IgD-negative memory B cell (primary cell): ENCODE results near the gene HSD17B2. TPM values are rescaled to one million over a fixed set of nuclear protein-coding genes. Genes with fewer than 3 reads are reported as not detected.

Experiments used
- H3K27ac Mint-ChIP-seq, 3 donors: one replicate each; pipeline ENCODE4 v1.8.0; 2020 to 2022; ENCODE audit warnings: mild to moderate bottlenecking in 3 of 3, mixed read lengths in 3 of 3, moderate library complexity in 1 of 3
- H3K27me3 Mint-ChIP-seq: one replicate; pipeline ENCODE4 v1.8.0; 2021; ENCODE audit warnings: mixed read lengths
- H3K36me3 Mint-ChIP-seq: one replicate; pipeline ENCODE4 v1.8.0; 2020; ENCODE audit warnings: mild to moderate bottlenecking, mixed read lengths
- H3K4me1 Mint-ChIP-seq, 3 donors: one replicate each; pipeline ENCODE4 v1.8.0; 2020 to 2022; ENCODE audit warnings: mixed read lengths in 3 of 3, mild to moderate bottlenecking in 1 of 3
- H3K4me3 Mint-ChIP-seq, 4 donors: one replicate each; pipeline ENCODE4 v1.8.0; 2020 to 2022; ENCODE audit warnings: mild to moderate bottlenecking in 4 of 4, mixed read lengths in 4 of 4, moderate library complexity in 3 of 4
- H3K9me3 Mint-ChIP-seq, 3 donors: one replicate each; pipeline ENCODE4 v1.8.0; 2020 to 2021; ENCODE audit warnings: mixed read lengths in 3 of 3, mild to moderate bottlenecking in 1 of 3
- polyA plus RNA-seq: library from polyadenylated mRNA; unstranded; fragments of 300-500 nt; fragmentation: Illumina TruSeq; gene quantifications from one replicate; pipeline ENCODE4 v1.2.3, GENCODE V29; 2021

The HSD17B2 gene
- polyA plus RNA-seq, 1 donor from 2014 or later = not detected

DNA sequence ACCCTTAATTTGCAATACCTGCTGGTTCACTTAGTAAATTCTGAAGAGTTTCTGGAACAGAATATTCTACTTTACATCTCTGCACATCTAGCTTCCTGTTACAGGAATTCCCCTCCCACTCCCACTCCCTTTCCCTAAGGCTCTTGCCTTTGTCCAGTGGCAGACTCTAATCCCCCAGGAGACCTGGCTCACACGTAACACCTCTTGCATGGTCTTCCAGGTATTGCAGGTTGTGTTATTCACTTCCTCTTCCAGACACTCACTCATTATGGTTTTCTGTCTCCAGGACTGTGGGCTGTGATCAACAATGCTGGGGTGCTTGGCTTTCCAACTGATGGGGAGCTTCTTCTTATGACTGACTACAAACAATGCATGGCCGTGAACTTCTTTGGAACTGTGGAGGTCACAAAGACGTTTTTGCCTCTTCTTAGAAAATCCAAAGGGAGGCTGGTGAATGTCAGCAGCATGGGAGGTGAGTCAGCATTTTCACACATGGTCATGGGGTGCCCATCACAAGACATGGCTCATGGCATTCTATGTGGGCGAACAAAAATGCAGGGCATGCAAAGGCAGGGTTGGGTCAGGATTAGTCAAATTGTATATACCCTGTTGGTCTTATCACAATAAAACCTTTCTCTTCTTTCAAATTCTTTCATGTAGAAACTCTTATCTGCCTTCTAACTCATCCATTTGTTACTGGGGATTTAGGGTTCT lies 35.8 kb downstream of the HSD17B2 start:
- Mint-ChIP-seq H3K4me3 (no peak overlapping the region), H3K4me1 (no peaks in the 10 kb centered on the region), H3K36me3 (no peaks in the 10 kb centered on the region), H3K27me3 (peaks cover 18% of the 10 kb centered on the region), H3K9me3 (peaks cover 1 to 4% (median 1%) of the 10 kb centered on the region in 3 donors), H3K27ac (no peak overlapping the region)

DNA sequence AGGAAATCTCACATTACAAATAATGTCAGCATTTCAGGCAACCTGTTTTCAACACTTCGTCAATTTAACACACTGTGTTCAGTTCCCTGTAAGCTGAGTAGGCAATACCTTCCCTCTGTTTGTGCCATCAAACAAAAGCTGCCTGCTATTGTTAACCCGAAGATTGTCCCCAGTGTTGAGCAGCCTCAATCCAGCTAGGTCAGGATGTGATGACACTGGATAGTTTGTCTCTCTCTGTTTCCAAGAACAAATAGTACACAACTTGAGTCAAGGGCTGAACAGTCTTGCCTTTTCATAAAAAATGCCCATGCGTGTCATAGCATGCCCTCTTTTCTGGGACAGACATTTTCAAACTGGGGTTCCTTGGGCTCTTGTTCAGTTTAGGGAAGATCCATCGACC lies 36.4 kb downstream of the HSD17B2 start:
- H3K4me3 Mint-ChIP-seq = no peak overlapping the region
- H3K4me1 Mint-ChIP-seq = no peaks in the 10 kb centered on the region
- peaks cover 1 to 4% (median 1%) of the 10 kb centered on the region in 3 donors for H3K9me3 Mint-ChIP-seq
- H3K36me3 Mint-ChIP-seq = no peaks in the 10 kb centered on the region
- no peak overlapping the region for H3K27ac Mint-ChIP-seq
- peaks cover 18% of the 10 kb centered on the region for H3K27me3 Mint-ChIP-seq

DNA sequence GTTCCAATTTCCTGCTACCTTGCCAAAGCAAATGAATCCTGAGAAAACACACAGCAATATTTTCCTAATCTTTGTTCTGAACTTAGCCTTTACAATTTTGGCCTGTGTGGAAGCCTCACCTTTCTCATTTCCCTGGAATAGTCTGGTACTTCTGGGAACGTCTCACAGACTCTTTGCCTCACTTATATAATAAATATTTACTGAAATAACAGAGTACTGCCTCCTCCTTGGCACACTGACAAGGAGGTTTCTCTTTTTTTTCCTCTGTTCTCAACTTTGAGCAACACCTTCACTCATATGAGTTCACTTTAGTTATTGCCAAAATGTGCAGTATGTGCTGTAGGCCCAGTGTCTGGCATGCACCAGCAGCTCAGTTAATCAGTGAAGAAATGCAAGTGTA lies 37.3 kb downstream of the HSD17B2 start:
- no peak overlapping the region for H3K27ac Mint-ChIP-seq
- H3K27me3 Mint-ChIP-seq = peaks cover 21% of the 10 kb centered on the region
- no peak overlapping the region for H3K4me3 Mint-ChIP-seq

DNA sequence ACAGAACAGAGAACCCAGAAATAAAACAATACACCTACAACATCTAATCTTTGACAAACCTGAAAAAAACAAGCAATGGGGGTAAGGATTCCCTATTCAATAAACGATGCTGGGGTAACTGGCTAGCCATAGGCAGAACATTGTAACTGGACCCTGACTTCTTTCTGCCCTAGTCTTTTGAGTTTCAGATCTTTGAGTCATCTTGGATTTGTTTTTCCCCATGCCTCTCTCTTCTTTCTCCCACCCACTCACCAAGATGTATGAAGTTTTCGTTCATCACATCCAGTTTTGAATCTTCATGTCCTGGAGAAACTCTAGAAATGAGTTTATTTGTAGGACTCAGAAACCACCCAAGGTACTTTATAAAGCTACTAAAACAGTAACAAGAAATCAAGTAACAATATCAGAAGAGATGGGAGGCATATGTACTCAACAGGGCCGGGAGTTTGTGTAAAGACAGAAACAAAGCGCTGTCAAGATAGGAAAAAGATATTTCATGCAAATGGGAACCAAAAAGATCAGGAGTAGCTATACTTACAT lies 39.0 kb downstream of the HSD17B2 start:
- Mint-ChIP-seq H3K4me1 (no peaks in the 10 kb centered on the region), H3K9me3 (peaks cover 3 to 13% (median 8%) of the 10 kb centered on the region in 3 donors), H3K27me3 (peaks cover 20% of the 10 kb centered on the region), H3K36me3 (no peaks in the 10 kb centered on the region), H3K4me3 (no peak overlapping the region), H3K27ac (no peak overlapping the region)

More for the DNA sequence above, 37.3 kb downstream of the HSD17B2 start:
- peaks cover 1 to 7% (median 4%) of the 10 kb centered on the region in 3 donors for H3K9me3 Mint-ChIP-seq
- no peaks in the 10 kb centered on the region for H3K36me3 Mint-ChIP-seq
- no peaks in the 10 kb centered on the region for H3K4me1 Mint-ChIP-seq

DNA sequence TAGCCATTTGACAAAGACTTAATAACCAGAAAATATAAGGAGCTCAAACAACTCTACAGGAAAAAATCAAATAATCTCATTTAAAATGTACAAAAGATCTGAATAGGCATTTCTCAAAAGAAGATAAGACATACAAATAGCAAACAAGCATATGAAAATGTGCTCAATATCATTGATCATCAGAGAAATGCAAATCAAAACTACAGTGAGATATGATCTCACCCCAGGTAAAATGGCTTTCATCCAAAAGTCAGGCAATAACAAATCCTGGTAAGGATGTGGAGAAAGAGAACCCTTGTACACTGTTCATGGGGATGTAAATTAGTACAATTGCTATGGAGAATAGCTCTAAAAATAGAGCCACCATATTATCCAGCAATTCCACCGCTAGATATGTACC lies 43.1 kb downstream of the HSD17B2 start:
- Mint-ChIP-seq H3K4me3 (no peak overlapping the region), H3K9me3 (peaks cover 2 to 13% (median 7%) of the 10 kb centered on the region in 3 donors), H3K4me1 (no peaks in the 10 kb centered on the region), H3K27ac (no peak overlapping the region), H3K36me3 (no peaks in the 10 kb centered on the region), H3K27me3 (peaks cover 10% of the 10 kb centered on the region)

DNA sequence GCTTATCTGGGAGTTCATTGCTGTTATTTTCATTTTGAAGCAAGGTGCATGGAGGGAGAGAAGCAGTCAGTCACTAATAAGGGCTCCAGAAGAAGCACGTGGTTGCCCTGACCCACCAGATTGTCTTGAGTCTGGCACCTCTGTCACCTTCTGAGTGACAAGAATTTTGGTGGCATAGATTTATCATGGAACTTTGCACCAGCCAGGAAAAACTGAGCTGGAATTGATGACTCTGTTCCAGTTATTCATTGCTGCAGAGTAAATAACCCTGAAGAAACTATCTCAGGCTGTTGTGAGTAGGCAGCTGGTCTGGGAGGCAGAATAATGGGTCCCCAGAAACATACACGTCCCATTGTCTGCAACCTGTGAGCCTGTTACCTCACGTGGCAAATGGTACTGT lies 44.8 kb downstream of the HSD17B2 start:
- H3K27me3 Mint-ChIP-seq = peaks cover 11% of the 10 kb centered on the region
- H3K36me3 Mint-ChIP-seq = no peaks in the 10 kb centered on the region
- H3K27ac Mint-ChIP-seq = no peak overlapping the region
- peaks cover 2 to 13% (median 7%) of the 10 kb centered on the region in 3 donors for H3K9me3 Mint-ChIP-seq
- no peaks in the 10 kb centered on the region for H3K4me1 Mint-ChIP-seq
- peak overlapping the region in 1 of 4 donors; percentile 14 for H3K4me3 Mint-ChIP-seq

DNA sequence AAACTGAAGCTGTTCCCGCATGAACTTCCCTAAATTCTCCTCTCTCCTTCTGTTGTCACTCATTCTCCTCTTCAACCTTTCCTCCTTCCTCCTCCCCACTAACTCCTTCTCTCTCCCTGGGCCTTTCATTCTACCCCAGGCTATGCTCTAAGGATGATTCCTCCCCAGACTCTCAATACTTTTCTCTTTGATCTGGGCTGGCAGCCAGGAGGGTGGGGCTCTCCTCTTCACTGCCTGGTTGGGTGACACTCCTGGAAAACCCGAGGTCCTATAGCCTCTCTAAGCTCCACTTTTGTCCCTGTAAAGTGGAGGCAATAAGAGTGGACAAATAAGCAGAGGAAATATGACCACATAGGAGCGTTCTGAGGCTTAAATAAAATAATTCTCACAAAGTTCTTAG lies 46.2 kb downstream of the HSD17B2 start:
- Mint-ChIP-seq H3K9me3 (peaks cover 2 to 9% (median 7%) of the 10 kb centered on the region in 3 donors), H3K4me3 (no peak overlapping the region), H3K36me3 (no peaks in the 10 kb centered on the region), H3K4me1 (no peaks in the 10 kb centered on the region), H3K27me3 (peaks cover 15% of the 10 kb centered on the region), H3K27ac (no peak overlapping the region)

DNA sequence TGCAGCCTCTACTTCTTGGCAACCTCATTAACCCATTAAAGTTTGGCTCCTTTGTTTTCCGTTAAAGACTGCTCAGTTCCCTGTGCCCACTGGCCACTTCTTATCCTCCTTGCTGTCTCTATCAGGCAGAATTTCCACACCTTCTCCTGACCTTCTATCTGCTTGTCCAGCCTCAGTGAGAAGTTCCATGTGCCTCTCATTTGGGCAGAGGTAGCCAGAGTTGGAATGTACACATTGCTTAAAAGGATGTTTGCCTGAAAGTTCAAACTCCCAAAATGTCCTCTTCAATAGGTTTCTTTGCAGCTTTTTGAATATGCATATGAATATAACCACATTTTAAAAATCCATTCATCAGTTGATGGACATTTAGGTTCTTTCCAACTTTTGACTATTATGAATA lies 47.0 kb downstream of the HSD17B2 start:
- Mint-ChIP-seq H3K4me1 (no peaks in the 10 kb centered on the region), H3K9me3 (peaks cover 2 to 7% (median 6%) of the 10 kb centered on the region in 3 donors), H3K27me3 (peaks cover 13% of the 10 kb centered on the region), H3K36me3 (no peaks in the 10 kb centered on the region), H3K27ac (no peak overlapping the region), H3K4me3 (no peak overlapping the region)

DNA sequence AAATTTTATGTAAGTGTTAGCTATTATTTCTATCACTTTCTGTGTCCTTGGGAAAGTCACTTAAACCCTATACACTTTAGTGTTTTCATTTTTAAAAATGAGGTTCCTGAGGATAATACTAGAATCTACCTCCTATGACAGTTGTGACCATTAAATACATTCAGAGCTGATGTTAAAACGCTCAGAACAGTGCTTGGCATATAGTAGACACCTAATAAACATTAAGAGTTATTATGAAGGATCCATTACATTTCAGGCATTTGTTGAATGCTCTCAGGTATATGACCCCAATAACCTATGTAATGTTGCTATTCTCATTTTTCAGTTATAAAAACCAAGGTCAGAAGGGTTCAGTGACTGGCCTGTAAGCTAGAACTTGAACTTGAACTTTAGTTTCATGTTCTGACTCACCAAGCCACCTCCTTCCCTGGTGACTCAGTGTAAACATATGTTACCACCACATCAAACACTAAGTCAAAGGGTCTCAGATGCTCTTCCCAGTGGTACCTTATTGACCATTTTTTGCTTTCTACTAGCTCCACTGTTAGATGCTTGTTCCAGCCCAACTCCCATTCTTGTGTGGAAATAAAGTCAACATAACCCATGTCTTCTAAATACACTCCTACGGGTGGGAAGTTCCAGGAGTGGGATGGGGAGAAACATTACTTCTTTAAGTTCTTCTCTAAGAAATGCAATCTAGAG lies 47.6 kb downstream of the HSD17B2 start:
- Mint-ChIP-seq H3K36me3 (no peaks in the 10 kb centered on the region), H3K9me3 (peaks cover 2 to 6% (median 6%) of the 10 kb centered on the region in 3 donors), H3K27me3 (peaks cover 14% of the 10 kb centered on the region), H3K4me1 (no peaks in the 10 kb centered on the region), H3K27ac (no peak overlapping the region), H3K4me3 (no peak overlapping the region)

DNA sequence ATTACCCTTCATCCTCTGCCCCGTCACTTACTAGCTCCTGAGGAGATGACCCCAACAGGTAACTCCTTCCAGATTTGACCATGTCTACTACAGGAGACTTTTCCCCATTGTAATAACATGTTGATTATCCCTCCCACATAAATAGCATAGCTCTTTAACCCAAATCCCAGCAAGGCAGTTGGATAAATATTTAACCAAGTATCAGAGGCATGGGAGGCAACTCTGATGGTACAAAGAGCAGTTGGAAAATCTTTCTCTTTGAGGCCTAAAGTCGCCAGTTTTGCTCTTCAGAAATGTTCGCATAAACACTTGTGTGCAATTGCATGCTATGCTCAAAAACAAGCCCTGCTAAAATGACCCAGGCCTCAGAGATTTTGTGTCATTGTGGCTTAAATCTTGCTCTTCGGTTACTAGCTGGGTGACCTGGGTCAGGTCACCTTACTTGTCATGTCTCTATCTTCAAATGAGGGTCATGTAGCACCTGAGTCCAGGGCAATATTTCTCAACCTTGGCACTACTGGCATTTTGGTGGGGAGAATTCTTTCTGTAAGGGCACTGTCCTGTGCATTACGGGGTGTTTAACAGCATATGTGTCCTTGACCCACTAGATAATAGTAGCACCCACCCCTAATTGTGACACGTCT lies 48.8 kb downstream of the HSD17B2 start:
- H3K27ac Mint-ChIP-seq = no peak overlapping the region
- H3K4me3 Mint-ChIP-seq = no peak overlapping the region
- peaks cover 14% of the 10 kb centered on the region for H3K27me3 Mint-ChIP-seq
- no peaks in the 10 kb centered on the region for H3K4me1 Mint-ChIP-seq
- H3K36me3 Mint-ChIP-seq = no peaks in the 10 kb centered on the region
- peaks cover 0 to 2% (median 0%) of the 10 kb centered on the region in 3 donors for H3K9me3 Mint-ChIP-seq

DNA sequence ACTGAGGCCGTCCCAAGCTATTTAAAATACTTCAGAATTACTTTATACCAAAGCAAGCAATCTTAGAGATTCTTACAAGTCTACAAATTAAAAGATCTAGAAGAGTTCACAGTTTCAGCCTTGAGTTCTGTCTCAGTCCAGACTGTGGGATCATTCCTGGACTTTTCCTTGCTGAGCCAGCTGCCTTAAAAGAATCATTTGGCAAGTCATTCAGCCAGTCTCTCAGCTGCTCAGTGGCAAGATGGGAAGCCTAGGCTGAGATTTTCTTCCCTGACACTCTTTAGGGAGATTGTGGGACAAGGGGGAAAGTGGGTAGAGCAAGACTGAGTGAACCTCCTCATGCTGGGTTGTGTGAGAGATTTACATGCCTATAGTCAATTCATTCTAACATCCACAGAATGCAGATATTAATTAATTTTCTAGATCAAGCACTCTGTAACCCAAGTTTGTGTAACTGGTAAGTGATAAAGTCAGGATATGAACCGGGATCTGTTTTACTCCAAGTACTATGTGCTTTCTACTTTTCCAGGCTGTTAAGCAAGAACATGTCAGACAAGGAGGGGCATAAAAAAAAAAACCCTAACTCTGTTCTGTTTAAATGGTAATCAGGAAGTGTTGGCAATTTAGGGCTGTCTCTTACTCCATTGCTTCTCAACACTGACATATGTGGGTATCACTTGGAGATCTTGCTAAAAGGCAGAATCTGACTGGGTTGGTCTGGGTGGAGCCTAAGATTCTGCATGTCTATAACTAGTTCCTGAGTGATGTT lies 50.1 kb downstream of the HSD17B2 start:
- Mint-ChIP-seq H3K4me3 (no peak overlapping the region), H3K4me1 (no peaks in the 10 kb centered on the region), H3K27ac (peak overlapping the region in 1 of 3 donors; percentile 21), H3K9me3 (peaks cover 0 to 2% (median 0%) of the 10 kb centered on the region in 3 donors), H3K27me3 (peaks cover 14% of the 10 kb centered on the region), H3K36me3 (no peaks in the 10 kb centered on the region)

DNA sequence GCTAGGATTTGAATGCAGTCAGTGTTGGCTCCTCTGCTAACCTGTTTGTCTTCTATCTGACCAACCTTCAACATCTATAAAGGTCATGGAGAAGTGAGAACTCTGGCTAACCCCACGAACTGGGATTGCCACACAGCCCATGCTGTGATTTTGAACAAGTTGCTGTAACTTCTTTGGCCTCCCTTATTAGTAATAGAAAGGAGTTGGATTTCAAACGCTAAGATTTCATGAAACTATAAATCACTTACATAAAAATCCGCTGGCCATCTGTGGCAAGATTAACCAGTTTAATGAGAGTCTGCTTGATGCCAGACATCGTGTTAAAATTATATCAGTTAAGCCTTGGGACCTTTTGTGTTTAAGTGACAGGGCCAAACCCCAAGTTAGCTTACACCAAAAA lies 53.4 kb downstream of the HSD17B2 start:
- no peaks in the 10 kb centered on the region for H3K36me3 Mint-ChIP-seq
- peaks cover 0 to 2% (median 0%) of the 10 kb centered on the region in 3 donors for H3K9me3 Mint-ChIP-seq
- no peaks in the 10 kb centered on the region for H3K4me1 Mint-ChIP-seq
- H3K27ac Mint-ChIP-seq = no peak overlapping the region
- peaks cover 14% of the 10 kb centered on the region for H3K27me3 Mint-ChIP-seq
- H3K4me3 Mint-ChIP-seq = no peak overlapping the region

DNA sequence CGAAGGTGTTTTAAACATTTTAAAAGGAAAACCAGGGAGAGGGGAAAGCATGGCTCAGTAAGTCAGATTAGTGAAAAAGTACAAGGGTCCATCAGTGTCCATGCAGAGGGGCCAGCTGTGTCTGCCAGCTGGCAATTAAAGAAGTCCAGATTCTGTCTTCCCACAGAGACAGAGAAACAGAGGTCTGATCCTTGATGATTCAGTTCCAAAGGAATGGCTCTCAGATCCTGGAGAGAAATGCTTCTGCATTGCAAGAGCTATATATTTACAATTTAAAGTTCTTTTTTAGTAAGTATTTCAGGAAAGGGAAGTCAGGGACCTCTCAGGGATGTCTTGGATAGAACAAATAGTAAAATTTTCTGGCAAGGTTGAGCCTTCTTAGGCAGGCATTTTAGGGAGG lies 56.2 kb downstream of the HSD17B2 start:
- no peaks in the 10 kb centered on the region for H3K4me1 Mint-ChIP-seq
- H3K27ac Mint-ChIP-seq = no peak overlapping the region
- H3K9me3 Mint-ChIP-seq = peaks cover 0 to 2% (median 0%) of the 10 kb centered on the region in 3 donors
- H3K27me3 Mint-ChIP-seq = peaks cover 13% of the 10 kb centered on the region
- H3K4me3 Mint-ChIP-seq = no peak overlapping the region
- H3K36me3 Mint-ChIP-seq = no peaks in the 10 kb centered on the region

DNA sequence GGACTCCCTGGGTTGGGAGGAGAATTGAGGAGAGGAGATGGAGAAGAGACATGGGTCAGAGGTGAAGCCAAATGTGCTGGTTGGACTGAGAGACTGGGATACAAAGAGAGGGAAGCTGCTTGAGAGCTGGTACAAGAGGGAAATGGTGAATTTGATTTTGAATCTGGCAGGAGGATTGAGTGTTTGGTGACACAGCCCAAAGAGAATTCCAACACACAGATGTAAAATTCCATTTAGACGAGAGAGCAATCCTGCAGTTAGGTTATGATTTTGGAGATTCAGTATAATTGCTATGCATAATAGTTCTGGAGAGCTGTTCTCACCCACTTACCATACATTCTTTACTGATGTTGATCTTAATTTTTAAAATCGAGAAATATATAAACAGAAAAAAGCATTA lies 57.7 kb downstream of the HSD17B2 start:
- Mint-ChIP-seq H3K36me3 (no peaks in the 10 kb centered on the region), H3K4me3 (no peak overlapping the region), H3K9me3 (no peaks in the 10 kb centered on the region), H3K4me1 (no peaks in the 10 kb centered on the region), H3K27ac (no peak overlapping the region), H3K27me3 (peaks cover 11% of the 10 kb centered on the region)
